ENCODE data around the gene SLC16A2. TPM values are rescaled to one million over a fixed set of nuclear protein-coding genes. Genes with fewer than 3 reads are reported as not detected.

Gene SLC16A2
- polyA plus RNA-seq, 1 experiment: 61.6 TPM

- CTCF ChIA-PET: interaction anchor here (1.0 kb wide), 1 partner anchor 20 kb away, joined by 3 read pairs; no protein-coding TSS in a partner anchor
- Histone ChIP-seq H3K4me3 (ENCODE audit: low read depth, low read length) (no peak overlapping the region), H3K27me3 (ENCODE audit: control insufficient read depth, insufficient read depth, low read length) (no peaks in the 10 kb centered on the region), H3K36me3 (ENCODE audit: control insufficient read depth, insufficient read depth, low read length) (no peaks in the 10 kb centered on the region)
- no peak for TF ChIP-seq CTCF (IDR thresholded peaks at IDR 0.05; ENCODE audit: insufficient read depth, low read depth, low read length)
- DNase-seq (ENCODE audit: low read depth): no peak
- POLR2A ChIA-PET: no interaction called here
Measured at GRCh38 chrX:74525116-74525515, 103.8 kb downstream of the SLC16A2 start.

GRCh38 chrX:74526764-74527163 is 105.5 kb downstream of the SLC16A2 start:
- H3K36me3 ChIP-seq (ENCODE audit: control insufficient read depth, insufficient read depth, low read length): 0 out of 2 replicates have a peak, but pooled peaks cover 2% of the 10 kb centered on the region
- CTCF ChIA-PET: interaction anchor here (1.5 kb wide), 1 partner anchor 66 kb away, joined by 3 read pairs; no protein-coding TSS in a partner anchor
- POLR2A ChIA-PET: no interaction called here
- no peaks in the 10 kb centered on the region for H3K27me3 ChIP-seq (ENCODE audit: control insufficient read depth, insufficient read depth, low read length)
- no peak overlapping the region for H3K4me3 ChIP-seq (ENCODE audit: low read depth, low read length)
- DNase-seq (ENCODE audit: low read depth): no peak
- no peak for TF ChIP-seq CTCF (IDR thresholded peaks at IDR 0.05; ENCODE audit: insufficient read depth, low read depth, low read length)

GRCh38 chrX:74527350-74527749 is 106.1 kb downstream of the SLC16A2 start:
- no peak for DNase-seq (ENCODE audit: low read depth)
- ChIA-PET CTCF (interaction anchor here (1.5 kb wide), 1 partner anchor 66 kb away, joined by 3 read pairs; no protein-coding TSS in a partner anchor), POLR2A (no interaction called here)
- Histone ChIP-seq H3K36me3 (ENCODE audit: control insufficient read depth, insufficient read depth, low read length) (0 out of 2 replicates have a peak, but pooled peaks cover 2% of the 10 kb centered on the region), H3K4me3 (ENCODE audit: low read depth, low read length) (no peak overlapping the region), H3K27me3 (ENCODE audit: control insufficient read depth, insufficient read depth, low read length) (no peaks in the 10 kb centered on the region)
- TF ChIP-seq CTCF (IDR thresholded peaks at IDR 0.05; ENCODE audit: insufficient read depth, low read depth, low read length): no peak

GRCh38 chrX:74529311-74529710 is 108.0 kb downstream of the SLC16A2 start:
- DNase-seq (ENCODE audit: low read depth): no peak
- H3K4me3 ChIP-seq (ENCODE audit: low read depth, low read length): no peak overlapping the region
- 0 out of 2 replicates have a peak, but pooled peaks cover 2% of the 10 kb centered on the region for H3K36me3 ChIP-seq (ENCODE audit: control insufficient read depth, insufficient read depth, low read length)
- ChIA-PET POLR2A (no interaction called here), CTCF (no interaction called here)
- TF ChIP-seq CTCF (IDR thresholded peaks at IDR 0.05; ENCODE audit: insufficient read depth, low read depth, low read length): no peak
- no peaks in the 10 kb centered on the region for H3K27me3 ChIP-seq (ENCODE audit: control insufficient read depth, insufficient read depth, low read length)

GRCh38 chrX:74531081-74531480 is 109.8 kb downstream of the SLC16A2 start:
- ChIA-PET POLR2A (interaction anchor here (0.7 kb wide), 1 partner anchor 613 kb away, joined by 3 read pairs; no protein-coding TSS in a partner anchor), CTCF (interaction anchor here (0.6 kb wide), 1 partner anchor 24 kb away, joined by 4 read pairs; no protein-coding TSS in a partner anchor)
- no peak for TF ChIP-seq CTCF (IDR thresholded peaks at IDR 0.05; ENCODE audit: insufficient read depth, low read depth, low read length)
- Histone ChIP-seq H3K36me3 (ENCODE audit: control insufficient read depth, insufficient read depth, low read length) (0 out of 2 replicates have a peak, but pooled peaks cover 2% of the 10 kb centered on the region), H3K4me3 (ENCODE audit: low read depth, low read length) (no peak overlapping the region), H3K27me3 (ENCODE audit: control insufficient read depth, insufficient read depth, low read length) (no peaks in the 10 kb centered on the region)
- DNase-seq (ENCODE audit: low read depth): no peak
